ENCODE results near the gene IPCEF1. TPM values are rescaled to one million over a fixed set of nuclear protein-coding genes. Genes with fewer than 3 reads are reported as not detected.

IPCEF1 gene, protein sequence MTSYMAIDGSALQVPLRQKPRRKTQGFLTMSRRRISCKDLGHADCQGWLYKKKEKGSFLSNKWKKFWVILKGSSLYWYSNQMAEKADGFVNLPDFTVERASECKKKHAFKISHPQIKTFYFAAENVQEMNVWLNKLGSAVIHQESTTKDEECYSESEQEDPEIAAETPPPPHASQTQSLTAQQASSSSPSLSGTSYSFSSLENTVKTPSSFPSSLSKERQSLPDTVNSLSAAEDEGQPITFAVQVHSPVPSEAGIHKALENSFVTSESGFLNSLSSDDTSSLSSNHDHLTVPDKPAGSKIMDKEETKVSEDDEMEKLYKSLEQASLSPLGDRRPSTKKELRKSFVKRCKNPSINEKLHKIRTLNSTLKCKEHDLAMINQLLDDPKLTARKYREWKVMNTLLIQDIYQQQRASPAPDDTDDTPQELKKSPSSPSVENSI
- total RNA-seq = 10 to 100 TPM; 23.6 to 24.3 TPM

DNA sequence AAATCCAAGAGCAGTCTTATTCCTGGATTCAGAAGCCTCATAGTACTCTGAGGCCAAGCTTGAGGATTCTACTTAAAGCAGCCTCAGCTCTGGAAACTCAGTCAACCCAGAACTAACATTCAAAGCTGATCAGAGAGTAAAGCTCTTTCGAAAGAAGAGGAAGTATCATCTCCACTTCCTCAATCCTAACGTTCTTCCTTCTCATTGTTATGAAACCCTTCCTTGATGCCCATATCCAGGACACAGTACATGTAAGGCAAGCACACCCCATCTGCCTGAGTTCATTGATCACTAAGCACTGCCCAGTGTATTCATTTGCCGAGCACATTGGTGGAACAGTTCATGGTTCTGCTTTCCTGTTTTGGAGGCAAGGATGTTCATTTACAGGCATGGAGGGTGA, at the start of gene IPCEF1:
Gene IPCEF1 (minus strand): TSS at position 114 of the 400 bp plus-strand sequence. CDS start 90,856 bp downstream, outside the sequence.
- H3K4me1 Mint-ChIP-seq (ENCODE audit: low read depth) = peaks cover 65% of the 10 kb centered on the region
- intact Hi-C loops (cut with micrococcal nuclease) = loop anchor here (5.0 kb wide), 1 partner anchor 54 kb away; no protein-coding TSS in a partner anchor
- ChIA-PET CTCF (interaction anchor here (0.9 to 2.8 kb wide), 6 partner anchors 9 to 202 kb away, joined by 3 to 15 read pairs (median 4); no protein-coding TSS in a partner anchor), POLR2A (interaction anchor here (1.2 kb wide), 1 partner anchor 108 kb away, joined by 3 read pairs; no protein-coding TSS in a partner anchor)
- H3K27ac Mint-ChIP-seq = no peak within 1 kb of the TSS
- no peak for TF ChIP-seq CTCF (IDR thresholded peaks at IDR 0.05)
- peaks cover 12% of the 10 kb centered on the region for H3K27me3 Mint-ChIP-seq
- H3K4me3 Mint-ChIP-seq = no peak within 1 kb of the TSS
- DNase-seq (no peak), ATAC-seq (no peak)
- no peaks in the 10 kb centered on the region for H3K36me3 Mint-ChIP-seq (ENCODE audit: low read depth)
- peaks cover 7% of the 10 kb centered on the region for H3K9me3 Mint-ChIP-seq

- H3K4me1 Mint-ChIP-seq (ENCODE audit: low read depth) = peaks cover 2% of the 10 kb centered on the region
- intact Hi-C loops (cut with micrococcal nuclease) = no loop called here
- ChIA-PET POLR2A (no interaction called here), CTCF (no interaction called here)
- TF ChIP-seq CTCF (IDR thresholded peaks at IDR 0.05) = no peak
- DNase-seq = no peak
- no peak overlapping the region for H3K27ac Mint-ChIP-seq
- no peak overlapping the region for H3K4me3 Mint-ChIP-seq
- H3K27me3 Mint-ChIP-seq = no peaks in the 10 kb centered on the region
- no peaks in the 10 kb centered on the region for H3K9me3 Mint-ChIP-seq
- no peaks in the 10 kb centered on the region for H3K36me3 Mint-ChIP-seq (ENCODE audit: low read depth)
- no peak for ATAC-seq
Measured at GRCh38 chr6:154406301-154406700, 49.7 kb upstream of the IPCEF1 start.

DNA sequence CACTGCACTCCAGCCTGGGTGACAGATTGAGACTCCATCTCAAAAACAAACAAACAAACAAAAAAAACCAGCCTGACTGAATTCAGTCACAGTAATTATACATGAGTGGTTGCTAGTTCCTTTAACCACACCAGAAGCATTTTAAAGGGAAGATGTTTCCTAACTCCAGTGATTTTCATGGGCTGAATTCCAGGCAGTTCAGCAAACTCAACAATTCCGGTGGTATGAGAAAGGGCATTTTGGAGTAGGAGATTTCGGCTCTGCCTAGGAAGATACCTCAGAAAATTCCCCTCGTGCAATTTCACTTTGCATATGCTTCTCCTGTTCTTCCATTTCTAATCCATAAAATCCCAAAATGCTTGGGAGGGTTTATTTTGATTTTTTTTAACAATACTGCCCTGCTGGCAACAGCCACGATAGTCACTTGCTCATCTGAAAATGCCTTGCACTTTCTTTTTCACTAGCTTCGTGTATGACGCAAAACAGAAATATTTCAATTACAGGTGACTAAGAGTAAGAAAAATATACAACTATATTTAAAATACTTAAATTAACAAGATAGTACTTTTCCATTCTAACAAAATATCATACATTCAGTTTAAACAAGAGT, 48.3 kb upstream of the IPCEF1 start:
- intact Hi-C loops (cut with micrococcal nuclease) = no loop called here
- Mint-ChIP-seq H3K27ac (no peak overlapping the region), H3K36me3 (ENCODE audit: low read depth) (no peaks in the 10 kb centered on the region), H3K4me3 (no peak overlapping the region), H3K4me1 (ENCODE audit: low read depth) (peaks cover 2% of the 10 kb centered on the region), H3K27me3 (no peaks in the 10 kb centered on the region), H3K9me3 (no peaks in the 10 kb centered on the region)
- no peak for TF ChIP-seq CTCF (IDR thresholded peaks at IDR 0.05)
- POLR2A ChIA-PET = no interaction called here
- DNase-seq = no peak
- no peak for ATAC-seq
- CTCF ChIA-PET = no interaction called here

DNA sequence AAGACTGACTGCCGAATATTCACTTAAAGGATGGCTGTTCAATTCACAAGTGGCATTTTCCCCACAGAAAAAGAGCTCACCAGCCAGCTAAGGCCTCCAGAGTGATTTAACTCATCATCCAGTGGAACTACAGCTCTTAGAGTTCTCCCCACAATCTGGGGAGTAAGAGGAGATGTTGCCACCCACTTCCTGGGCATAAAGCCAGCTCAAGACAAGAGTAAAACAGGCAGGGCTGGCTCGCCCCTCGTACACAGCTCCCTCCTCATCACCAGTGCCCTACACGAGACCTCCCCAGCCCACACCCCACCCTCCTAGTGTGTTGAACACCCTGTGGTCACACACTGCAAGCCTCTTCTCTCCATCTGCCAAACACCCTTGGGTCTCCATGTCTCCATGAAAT, 47.2 kb upstream of the IPCEF1 start:
- H3K9me3 Mint-ChIP-seq = no peaks in the 10 kb centered on the region
- ATAC-seq = no peak

More for the DNA sequence above, 47.2 kb upstream of the IPCEF1 start:
- no peak for TF ChIP-seq CTCF (IDR thresholded peaks at IDR 0.05)
- Mint-ChIP-seq H3K27ac (no peak overlapping the region), H3K27me3 (no peaks in the 10 kb centered on the region), H3K4me1 (ENCODE audit: low read depth) (peaks cover 2% of the 10 kb centered on the region), H3K4me3 (no peak overlapping the region), H3K36me3 (ENCODE audit: low read depth) (no peaks in the 10 kb centered on the region)
- peak; percentile 11 for DNase-seq
- intact Hi-C loops (cut with micrococcal nuclease) = no loop called here
- CTCF ChIA-PET = no interaction called here
- POLR2A ChIA-PET = no interaction called here

Measured in activated CD8-positive, alpha-beta T cell treated with anti-CD3 and anti-CD28 coated beads for 36 hours (primary cell).